ENCODE data around the gene SLC16A11.
A peak's percentile ranks its signal among the peaks of the same experiment; 100 is the strongest.
"Not testable (repeated sequence)": the region's sequence is repeated elsewhere in the genome, so short reads cannot be mapped to it uniquely, and the experiment has no call there.

The SLC16A11 gene

GRCh38 chr17:7047566-7047965 is 3.7 kb upstream of the SLC16A11 start:
- H3K4me2 ChIP-seq (ENCODE audit: low read depth, low read length, poor library complexity, severe bottlenecking): no peak overlapping the region
- no peaks in the 10 kb centered on the region for H3K36me3 ChIP-seq (ENCODE audit: insufficient read depth, low read length)
- H2AFZ ChIP-seq (ENCODE audit: low read length): no peak overlapping the region
- H3K9me2 ChIP-seq (replicated peaks; ENCODE audit: low read depth, low read length): no peaks in the 10 kb centered on the region
- H3K79me2 ChIP-seq (ENCODE audit: insufficient read depth, low read length): no peaks in the 10 kb centered on the region
- no peak overlapping the region for H3K9ac ChIP-seq (ENCODE audit: low read depth, low read length, poor library complexity, severe bottlenecking)
- H3K4me3 ChIP-seq (ENCODE audit: low read length, poor library complexity, severe bottlenecking): no peak overlapping the region
- no peaks in the 10 kb centered on the region for H3K27me3 ChIP-seq (ENCODE audit: insufficient read depth, low read length, poor library complexity, severe bottlenecking)
- no peaks in the 10 kb centered on the region for H3F3A ChIP-seq (ENCODE audit: low read depth)
- peaks cover 11% of the 10 kb centered on the region for H3K4me1 ChIP-seq (ENCODE audit: insufficient read depth, low read length, poor library complexity, severe bottlenecking)
- TF ChIP-seq EZH2phosphoT487 (IDR thresholded peaks at IDR 0.05; ENCODE audit: borderline replicate concordance): no peak
- no peak for TF ChIP-seq CTCF (conservative IDR thresholded peaks at IDR 0.05; ENCODE audit: low read length)
- H4K20me1 ChIP-seq (ENCODE audit: insufficient read depth, low read length, poor library complexity, severe bottlenecking): no peaks in the 10 kb centered on the region
- H3K9me3 ChIP-seq (ENCODE audit: insufficient read depth, low read depth, low read length): no peaks in the 10 kb centered on the region

- H3K36me3 ChIP-seq (ENCODE audit: insufficient read depth, low read length); H3F3A ChIP-seq (ENCODE audit: low read depth); H3K27me3 ChIP-seq (ENCODE audit: insufficient read depth, low read length, poor library complexity, severe bottlenecking); H3K9me3 ChIP-seq (ENCODE audit: insufficient read depth, low read depth, low read length); H3K79me2 ChIP-seq (ENCODE audit: insufficient read depth, low read length); H4K20me1 ChIP-seq (ENCODE audit: insufficient read depth, low read length, poor library complexity, severe bottlenecking); H3K9me2 ChIP-seq (replicated peaks; ENCODE audit: low read depth, low read length): not testable (repeated sequence)
- H3K4me3 ChIP-seq (ENCODE audit: low read length, poor library complexity, severe bottlenecking): peak overlapping the region; percentile 61
- peak overlapping the region; percentile 6 for H3K9ac ChIP-seq (ENCODE audit: low read depth, low read length, poor library complexity, severe bottlenecking)
- peak overlapping the region; percentile 75 for H2AFZ ChIP-seq (ENCODE audit: low read length)
- H3K4me1 ChIP-seq (ENCODE audit: insufficient read depth, low read length, poor library complexity, severe bottlenecking): peaks cover 11% of the 10 kb centered on the region
- H3K4me2 ChIP-seq (ENCODE audit: low read depth, low read length, poor library complexity, severe bottlenecking): peak overlapping the region; percentile 72
These were observed 3.0 kb upstream of the SLC16A11 start for GRCh38 chr17:7046725-7047397.

- Histone ChIP-seq H3K4me1 (ENCODE audit: insufficient read depth, low read length, poor library complexity, severe bottlenecking) (peaks cover 11% of the 10 kb centered on the region), H3K4me3 (ENCODE audit: low read length, poor library complexity, severe bottlenecking) (peak overlapping the region; percentile 61), H3K36me3 (ENCODE audit: insufficient read depth, low read length) (no peaks in the 10 kb centered on the region), H4K20me1 (ENCODE audit: insufficient read depth, low read length, poor library complexity, severe bottlenecking) (no peaks in the 10 kb centered on the region), H2AFZ (ENCODE audit: low read length) (peak overlapping the region; percentile 75), H3K79me2 (ENCODE audit: insufficient read depth, low read length) (no peaks in the 10 kb centered on the region), H3K9ac (ENCODE audit: low read depth, low read length, poor library complexity, severe bottlenecking) (peak overlapping the region; percentile 6), H3K4me2 (ENCODE audit: low read depth, low read length, poor library complexity, severe bottlenecking) (peak overlapping the region; percentile 72), H3K9me2 (replicated peaks; ENCODE audit: low read depth, low read length) (no peaks in the 10 kb centered on the region), H3K27me3 (ENCODE audit: insufficient read depth, low read length, poor library complexity, severe bottlenecking) (no peaks in the 10 kb centered on the region), H3F3A (ENCODE audit: low read depth) (no peaks in the 10 kb centered on the region), H3K9me3 (ENCODE audit: insufficient read depth, low read depth, low read length) (no peaks in the 10 kb centered on the region)
- TF ChIP-seq CTCF (conservative IDR thresholded peaks at IDR 0.05; ENCODE audit: low read length): no peak
- no peak for TF ChIP-seq EZH2phosphoT487 (IDR thresholded peaks at IDR 0.05; ENCODE audit: borderline replicate concordance)
These were observed 2.3 kb upstream of the SLC16A11 start for GRCh38 chr17:7046127-7046724.

Data from Loucy (cell line).